ENCODE results near the gene SUGCT.
"Not testable (repeated sequence)": the region's sequence is repeated elsewhere in the genome, so short reads cannot be mapped to it uniquely, and the experiment has no call there.

SUGCT gene

GRCh38 chr7:40098810-40099209 is 36.0 kb upstream of the SUGCT start:
- TF ChIP-seq CTCF (conservative IDR thresholded peaks at IDR 0.05; ENCODE audit: low read depth, low read length): no peak
- no peak for DNase-seq (ENCODE audit: low read depth)
- H3K4me3 ChIP-seq (ENCODE audit: low read length): no peak overlapping the region

GRCh38 chr7:40099837-40100236 is 35.0 kb upstream of the SUGCT start:
- H3K4me3 ChIP-seq (ENCODE audit: low read length): no peak overlapping the region
- TF ChIP-seq CTCF (conservative IDR thresholded peaks at IDR 0.05; ENCODE audit: low read depth, low read length): no peak
- no peak for DNase-seq (ENCODE audit: low read depth)

- no peak for TF ChIP-seq CTCF (conservative IDR thresholded peaks at IDR 0.05; ENCODE audit: low read depth, low read length)
- H3K4me3 ChIP-seq (ENCODE audit: low read length): no peak overlapping the region
- DNase-seq (ENCODE audit: low read depth): no peak
Measured at GRCh38 chr7:40101201-40101600, 33.6 kb upstream of the SUGCT start.

- DNase-seq (ENCODE audit: low read depth): no peak
- no peak overlapping the region for H3K4me3 ChIP-seq (ENCODE audit: low read length)
- TF ChIP-seq CTCF (conservative IDR thresholded peaks at IDR 0.05; ENCODE audit: low read depth, low read length): no peak
Measured at GRCh38 chr7:40102897-40103296, 31.9 kb upstream of the SUGCT start.

GRCh38 chr7:40105879-40106473 is 28.8 kb upstream of the SUGCT start:
- TF ChIP-seq CTCF (conservative IDR thresholded peaks at IDR 0.05; ENCODE audit: low read depth, low read length): no peak
- H3K4me3 ChIP-seq (ENCODE audit: low read length): no peak overlapping the region
- no peak for DNase-seq (ENCODE audit: low read depth)

- no peak for TF ChIP-seq CTCF (conservative IDR thresholded peaks at IDR 0.05; ENCODE audit: low read depth, low read length)
- no peak for DNase-seq (ENCODE audit: low read depth)
- no peak overlapping the region for H3K4me3 ChIP-seq (ENCODE audit: low read length)
Measured at GRCh38 chr7:40115936-40116335, 18.9 kb upstream of the SUGCT start.

GRCh38 chr7:40117199-40117598 is 17.6 kb upstream of the SUGCT start:
- not testable (repeated sequence) for H3K4me3 ChIP-seq (ENCODE audit: low read length)

GRCh38 chr7:40118201-40118600 is 16.6 kb upstream of the SUGCT start:
- DNase-seq (ENCODE audit: low read depth); H3K4me3 ChIP-seq (ENCODE audit: low read length): not testable (repeated sequence)

More at GRCh38 chr7:40117199-40117598, 17.6 kb upstream of the SUGCT start:
- DNase-seq (ENCODE audit: low read depth): not testable (repeated sequence)

Data from retinal pigment epithelial cell (primary cell).